MM.1S (cell line): ENCODE results near the gene PDCD2.

Experiments used
- CTCF ChIP-seq: fragments of 300-600 bp; sonication (generic); IDR thresholded peaks from 2 replicates; pipeline ENCODE4 v1.5.1; 2016; ENCODE audit warnings: antibody characterized with exemption, low read length, mixed read lengths
- EZH2phosphoT487 ChIP-seq: fragments of 300-600 bp; sonication (generic); IDR thresholded peaks from 2 replicates; pipeline ENCODE4 v1.6.1; 2018; ENCODE audit warnings: antibody characterized with exemption, low read length

- TF ChIP-seq CTCF (no peak), EZH2phosphoT487 (no peak)
These were observed 47.1 kb downstream of the PDCD2 start for GRCh38 chr6:170537329-170537728.
